HepG2 (cell line): ENCODE data around the gene SHANK2. TPM values are rescaled to one million over a fixed set of nuclear protein-coding genes. Genes with fewer than 3 reads are reported as not detected.

Source experiments
- ASH2L ChIP-seq: fragments of 300-600, 200-600 bp; sonication (generic); IDR thresholded peaks from 2 replicates; pipeline ENCODE4 v1.7.0; 2017; ENCODE audit warnings: low read depth, mild to moderate bottlenecking, moderate library complexity, mixed read lengths, low read length; ENCODE audit not compliant: insufficient read length
- ATF4 ChIP-seq, 2 experiments: fragments of 450-650 bp in 1 of 2; sonication (generic) in 1 of 2; formaldehyde crosslinking; IDR thresholded peaks; 2 replicates each; pipeline versions ENCODE4 v1.5.0 to v1.8.0; 2020 to 2022; ENCODE audit warnings: mild to moderate bottlenecking in 1 of 2, missing genetic modification reagents in 1 of 2
- CSRNP2 ChIP-seq: sonication (generic); formaldehyde crosslinking; conservative IDR thresholded peaks from 2 replicates; pipeline ENCODE4 v1.8.0; 2022; ENCODE audit warnings: low read depth, missing genetic modification reagents
- DPF2 ChIP-seq: sonication (generic); formaldehyde crosslinking; IDR thresholded peaks from 2 replicates; pipeline ENCODE4 v1.4.0; 2020; ENCODE audit warnings: mild to moderate bottlenecking, low read depth, missing genetic modification reagents, borderline replicate concordance
- FOXA1 ChIP-seq, 2 experiments: fragments of 450-650 bp in 1 of 2; sonication (generic) in 1 of 2; formaldehyde crosslinking in 1 of 2; IDR thresholded peaks; 2 replicates each; pipeline versions ENCODE4 v1.4.0 to v1.6.1; 2016 to 2020; ENCODE audit warnings: missing genetic modification reagents in 1 of 2
- GATAD1 ChIP-seq: IDR thresholded peaks from 2 replicates; pipeline ENCODE4 v1.6.1; 2016; ENCODE audit warnings: missing genetic modification reagents, missing compliant biosample characterization
- GFI1 ChIP-seq: sonication (generic); formaldehyde crosslinking; IDR thresholded peaks from 2 replicates; pipeline ENCODE4 v1.5.0; 2020; ENCODE audit warnings: missing genetic modification reagents, mild to moderate bottlenecking, borderline replicate concordance
- KDM5B ChIP-seq: sonication (generic); formaldehyde crosslinking; IDR thresholded peaks from 2 replicates; pipeline ENCODE4 v1.4.0; 2020; ENCODE audit warnings: missing genetic modification reagents, mild to moderate bottlenecking, borderline replicate concordance
- MAFF ChIP-seq: IDR thresholded peaks from 2 replicates; pipeline ENCODE4 v1.6.1; 2011; ENCODE audit warnings: low read depth, low read length, improper control_type of control experiment
- ONECUT2 ChIP-seq: sonication (generic); formaldehyde crosslinking; IDR thresholded peaks from 2 replicates; pipeline ENCODE4 v1.4.0; 2020; ENCODE audit warnings: missing genetic modification reagents
- SIX4 ChIP-seq: sonication (generic); formaldehyde crosslinking; IDR thresholded peaks from 2 replicates; pipeline ENCODE4 v1.4.0; 2020; ENCODE audit warnings: missing genetic modification reagents
- SOX13 ChIP-seq, 3 experiments: fragments of 450-650 bp in 1 of 3; sonication (generic) in 1 of 3; formaldehyde crosslinking in 1 of 3; IDR thresholded peaks in 2 of 3; conservative IDR thresholded peaks in 1 of 3; 2 replicates each; pipeline versions ENCODE4 v1.5.0 to v1.6.1; 2016 to 2020; ENCODE audit warnings: antibody characterized with exemption in 1 of 3, mild to moderate bottlenecking in 1 of 3, missing compliant biosample characterization in 1 of 3, missing genetic modification reagents in 1 of 3, moderate library complexity in 1 of 3
- SRSF9 ChIP-seq: fragments of 200-400 bp; formaldehyde crosslinking; IDR thresholded peaks from 2 replicates; pipeline ENCODE4 v1.6.1; 2018; ENCODE audit warnings: borderline replicate concordance, mild to moderate bottlenecking, low read depth, low read length; ENCODE audit not compliant: insufficient read depth, poor library complexity, severe bottlenecking
- TAF1 ChIP-seq: sonication (generic); formaldehyde crosslinking; IDR thresholded peaks from 2 replicates; pipeline ENCODE4 v1.4.0; 2020; ENCODE audit warnings: missing genetic modification reagents
- TBX3 ChIP-seq: fragments of 450-650 bp; IDR thresholded peaks from 2 replicates; pipeline ENCODE4 v1.6.1; 2017; ENCODE audit warnings: antibody characterized with exemption, mild to moderate bottlenecking, inconsistent platforms, borderline replicate concordance
- TEF ChIP-seq: sonication (generic); formaldehyde crosslinking; IDR thresholded peaks from 2 replicates; pipeline ENCODE4 v1.5.0; 2020; ENCODE audit warnings: missing genetic modification reagents
- ZBTB20 ChIP-seq: sonication (generic); formaldehyde crosslinking; IDR thresholded peaks from 2 replicates; pipeline ENCODE4 v1.8.1; 2023; ENCODE audit warnings: missing genetic modification reagents, low read depth, mild to moderate bottlenecking, borderline replicate concordance
- ZFP1 ChIP-seq: IDR thresholded peaks from 2 replicates; pipeline ENCODE4 v1.6.1; 2016
- ZMYM3 ChIP-seq: sonication (generic); formaldehyde crosslinking; IDR thresholded peaks from 2 replicates; pipeline ENCODE4 v1.5.1; 2020; ENCODE audit warnings: mild to moderate bottlenecking, missing genetic modification reagents
- ZNF18 ChIP-seq: sonication (generic); formaldehyde crosslinking; IDR thresholded peaks from 2 replicates; pipeline ENCODE4 v1.8.0; 2022; ENCODE audit warnings: mild to moderate bottlenecking, missing genetic modification reagents; ENCODE audit not compliant: insufficient replicate concordance
- ZNF44 ChIP-seq: sonication (generic); formaldehyde crosslinking; IDR thresholded peaks from 2 replicates; pipeline ENCODE4 v1.5.1; 2020; ENCODE audit warnings: mild to moderate bottlenecking, missing genetic modification reagents
- ZZZ3 ChIP-seq: sonication (generic); formaldehyde crosslinking; IDR thresholded peaks from 2 replicates; pipeline ENCODE4 v1.4.0; 2020; ENCODE audit warnings: missing genetic modification reagents, mild to moderate bottlenecking, borderline replicate concordance
- polyA plus RNA-seq, 8 experiments: library from polyadenylated mRNA; depleted of rRNA in 3 of 8; stranded (reverse) in 7 of 8; unstranded in 1 of 8; fragments of >200 nt; fragmentation: Illumina TruSeq in 4 of 8; extraction: Trizol in 4 of 8; gene quantifications; 2 replicates each; pipeline versions ENCODE4 v1.2.1 to v1.2.3, GENCODE V29; 2011 to 2016; ENCODE audit warnings: low read depth in 4 of 8, missing spikeins in 1 of 8, mixed read lengths in 1 of 8; ENCODE audit not compliant: insufficient read depth in 1 of 8
- total RNA-seq, 5 experiments: library from RNA; depleted of rRNA; stranded (reverse); fragments of >200 nt; fragmentation: Illumina TruSeq; extraction: Trizol; gene quantifications; 2 replicates each; pipeline ENCODE4 v1.2.3, GENCODE V29; 2016; ENCODE audit warnings: low read depth in 1 of 5

SHANK2 gene
- total and polyA plus RNA-seq, 2 of the 13 experiments (the other 11 are each of a cell fraction or from before 2014, with no cell fraction given): 10.2 to 13.0 TPM

- TF ChIP-seq GFI1 (CRISPR knock-in tag) (peak; percentile 29; the same call in 1 of the 2 replicates), FOXA1 (IDR thresholded peaks at IDR 0.05) (no peak), FOXA1 (CRISPR knock-in tag; IDR thresholded peaks at IDR 0.05) (peak; percentile 47; the same call in 1 of the 2 replicates), SRSF9 (no peak), ZMYM3 (peak; percentile 40; the same call in 1 of the 2 replicates), CSRNP2 (CRISPR knock-in tag) (no peak), GATAD1 (CRISPR knock-in tag) (peak; percentile 51), KDM5B (CRISPR knock-in tag) (no peak), ZNF44 (no peak; the same call in 1 of the 2 replicates), ZNF18 (CRISPR knock-in tag) (peak; percentile 26), ZFP1 (CRISPR knock-in tag) (0 out of 2 replicates have a peak, but pooled peaks have one; percentile 48), TAF1 (CRISPR knock-in tag) (no peak; the same call in 1 of the 2 replicates), SIX4 (CRISPR knock-in tag) (0 out of 2 replicates have a peak, but pooled peaks have one; percentile 29), MAFF (no peak), ASH2L (peak; percentile 95), DPF2 (CRISPR knock-in tag) (peak; percentile 64; the same call in 1 of the 2 replicates), ATF4 (CRISPR knock-in tag; IDR thresholded peaks at IDR 0.05) (peak in 1 of 2 experiments; percentile 63; a peak in 2 of 4 replicates), TBX3 (peak; percentile 47; the same call in 1 of the 2 replicates), SOX13 (IDR thresholded peaks at IDR 0.05) (0 out of 2 replicates have a peak, but pooled peaks have one; percentile 50), SOX13 (CRISPR knock-in tag; conservative IDR thresholded peaks at IDR 0.05 in 1 of 2, IDR thresholded peaks at IDR 0.05 in 1 of 2) (peak in 1 of 2 experiments; percentile 55; a peak in 1 of 4 replicates), TEF (CRISPR knock-in tag) (peak; percentile 89), ZBTB20 (0 out of 2 replicates have a peak, but pooled peaks have one; percentile 58), ONECUT2 (CRISPR knock-in tag) (peak; percentile 45; the same call in 1 of the 2 replicates), ZZZ3 (CRISPR knock-in tag) (no peak)
Observed at GRCh38 chr11:71252770-71253730, 673 bp upstream of the SHANK2 start (continued).
